Left colon (tissue), 2 donors: ENCODE results near the gene RBM19. TPM values are rescaled to one million over a fixed set of nuclear protein-coding genes. Genes with fewer than 3 reads are reported as not detected.

Experiments used
- ATAC-seq: fragments of 200-7000 bp; cut with Tn5 transposase; one replicate; pipeline ENCODE4 v1.9.1; 2020; ENCODE audit warnings: mild to moderate bottlenecking, moderate library complexity
- DNase-seq, 2 donors: peaks; one replicate each; pipeline ENCODE4 v3.0.0-alpha.2; 2020
- intact Hi-C, 2 donors: fragments of 100-400 bp; cut with DNase I in 1 of 2; cut with micrococcal nuclease in 1 of 2; formaldehyde crosslinking; loops; one replicate each; pipeline versions ENCODE4 v1.11.2 to v1.14.0; 2022; cut with DNase I, micrococcal nuclease
- total RNA-seq, 2 donors: library from RNA; stranded (reverse); fragmentation: NEBNext Ultra II Directional; extraction: Animal tissue kit (Norgen Biotek cat#: 25700); gene quantifications; one replicate each; pipeline ENCODE4 v1.2.1, GENCODE V29; 2021
- donor health status: DM: no; HTN: no; CAD: no.
- donor health status: DM: yes; HTN: yes; CAD: no.

RBM19 gene
- total RNA-seq, 2 donors from 2014 or later: 20.9 to 24.0 TPM

- intact Hi-C loops: no loop called here
Observed at GRCh38 chr12:113939867-113940266, 26.3 kb downstream of the RBM19 start.

GRCh38 chr12:113938471-113938870 is 27.7 kb downstream of the RBM19 start:
- DNase-seq (no peak), ATAC-seq (no peak)
- intact Hi-C loops: no loop called here

More at GRCh38 chr12:113939867-113940266, 26.3 kb downstream of the RBM19 start:
- ATAC-seq: no peak
- no peak for DNase-seq

GRCh38 chr12:113936460-113936859 is 29.7 kb downstream of the RBM19 start:
- ATAC-seq: no peak
- intact Hi-C loops: no loop called here
- no peak for DNase-seq

GRCh38 chr12:113935459-113935858 is 30.7 kb downstream of the RBM19 start:
- no peak for DNase-seq
- peak; percentile 52 for ATAC-seq
- intact Hi-C loops: no loop called here

- DNase-seq (no peak), ATAC-seq (no peak)
- intact Hi-C loops: no loop called here
Observed at GRCh38 chr12:113934946-113935345, 31.2 kb downstream of the RBM19 start.

GRCh38 chr12:113934060-113934814 is 31.9 kb downstream of the RBM19 start:
- ATAC-seq (no peak), DNase-seq (no peak)
- intact Hi-C loops: no loop called here

GRCh38 chr12:113933201-113933786 is 32.8 kb downstream of the RBM19 start:
- intact Hi-C loops: no loop called here
- no peak for DNase-seq
- ATAC-seq: no peak

GRCh38 chr12:113932381-113933196 is 33.5 kb downstream of the RBM19 start:
- no peak for ATAC-seq
- intact Hi-C loops: no loop called here
- DNase-seq: no peak

GRCh38 chr12:113931517-113931916 is 34.6 kb downstream of the RBM19 start:
- intact Hi-C loops: no loop called here
- ATAC-seq (no peak), DNase-seq (no peak)

- ATAC-seq: no peak
- intact Hi-C loops: no loop called here
- no peak for DNase-seq
Observed at GRCh38 chr12:113930249-113930648, 35.9 kb downstream of the RBM19 start.

- DNase-seq (no peak), ATAC-seq (no peak)
- intact Hi-C loops: no loop called here
Observed at GRCh38 chr12:113929312-113929989, 36.7 kb downstream of the RBM19 start.

- ATAC-seq: no peak
- DNase-seq: no peak
- intact Hi-C loops: no loop called here
Observed at GRCh38 chr12:113926788-113927187, 39.3 kb downstream of the RBM19 start.

GRCh38 chr12:113924341-113924740 is 41.8 kb downstream of the RBM19 start:
- intact Hi-C loops: no loop called here
- DNase-seq (no peak), ATAC-seq (no peak)

- intact Hi-C loops: no loop called here
- no peak for ATAC-seq
- DNase-seq: no peak
Observed at GRCh38 chr12:113923251-113923650, 42.9 kb downstream of the RBM19 start.

GRCh38 chr12:113921430-113921829 is 44.7 kb downstream of the RBM19 start:
- ATAC-seq (no peak), DNase-seq (no peak)
- intact Hi-C loops: no loop called here

GRCh38 chr12:113919791-113920190 is 46.3 kb downstream of the RBM19 start:
- ATAC-seq (no peak), DNase-seq (no peak)
- intact Hi-C loops: no loop called here

GRCh38 chr12:113918306-113918705 is 47.8 kb downstream of the RBM19 start:
- DNase-seq: no peak
- intact Hi-C loops: no loop called here
- ATAC-seq: no peak

GRCh38 chr12:113917393-113917792 is 48.7 kb downstream of the RBM19 start:
- ATAC-seq: no peak
- intact Hi-C loops: no loop called here
- no peak for DNase-seq

- DNase-seq (no peak), ATAC-seq (no peak)
- intact Hi-C loops: loop anchor here in 1 of 2 donors (5.0 kb wide), 1 partner anchor 453 kb away; no protein-coding TSS in a partner anchor
Observed at GRCh38 chr12:113914806-113915205, 51.3 kb downstream of the RBM19 start.
